Osteocyte (in vitro differentiated cells): Measurements from ENCODE around the gene ERFL. TPM values are rescaled to one million over a fixed set of nuclear protein-coding genes. Genes with fewer than 3 reads are reported as not detected.
"Not testable (repeated sequence)": the region's sequence is repeated elsewhere in the genome, so short reads cannot be mapped to it uniquely, and the experiment has no call there.

ENCODE experiments used
- DNase-seq: peaks from one replicate; pipeline ENCODE4 v3.0.0; 2021; ENCODE audit warnings: mixed read lengths; ENCODE audit not compliant: unreplicated experiment; ENCODE audit errors: extremely low spot score
- H3K27ac Mint-ChIP-seq: one replicate; pipeline ENCODE4 v1.8.0; 2021; ENCODE audit warnings: mild to moderate bottlenecking, mixed read lengths; ENCODE audit not compliant: unreplicated experiment
- H3K27me3 Mint-ChIP-seq: one replicate; pipeline ENCODE4 v1.8.0; 2021; ENCODE audit warnings: mixed read lengths; ENCODE audit not compliant: unreplicated experiment
- H3K36me3 Mint-ChIP-seq: one replicate; pipeline ENCODE4 v1.8.0; 2021; ENCODE audit warnings: mixed read lengths; ENCODE audit not compliant: unreplicated experiment
- H3K4me1 Mint-ChIP-seq: one replicate; pipeline ENCODE4 v1.8.0; 2021; ENCODE audit warnings: mixed read lengths; ENCODE audit not compliant: unreplicated experiment
- H3K4me3 Mint-ChIP-seq: one replicate; pipeline ENCODE4 v1.8.0; 2021; ENCODE audit warnings: mild to moderate bottlenecking, moderate library complexity, mixed read lengths; ENCODE audit not compliant: unreplicated experiment
- H3K9me3 Mint-ChIP-seq: one replicate; pipeline ENCODE4 v1.8.0; 2021; ENCODE audit warnings: mixed read lengths; ENCODE audit not compliant: unreplicated experiment
- total RNA-seq: library from RNA; stranded (reverse); gene quantifications from 2 replicates; pipeline ENCODE4 v1.2.1, GENCODE V29; 2021
- TF ChIP-seq, protein P1 (sequence below): fragments of 200-600 bp; sonication (generic); IDR thresholded peaks from 2 replicates; pipeline ENCODE4 v1.5.0; 2021; ENCODE audit warnings: antibody characterized with exemption, mild to moderate bottlenecking, moderate library complexity

ERFL gene
- total RNA-seq, 1 donor from 2014 or later, result 0.38 TPM

DNA sequence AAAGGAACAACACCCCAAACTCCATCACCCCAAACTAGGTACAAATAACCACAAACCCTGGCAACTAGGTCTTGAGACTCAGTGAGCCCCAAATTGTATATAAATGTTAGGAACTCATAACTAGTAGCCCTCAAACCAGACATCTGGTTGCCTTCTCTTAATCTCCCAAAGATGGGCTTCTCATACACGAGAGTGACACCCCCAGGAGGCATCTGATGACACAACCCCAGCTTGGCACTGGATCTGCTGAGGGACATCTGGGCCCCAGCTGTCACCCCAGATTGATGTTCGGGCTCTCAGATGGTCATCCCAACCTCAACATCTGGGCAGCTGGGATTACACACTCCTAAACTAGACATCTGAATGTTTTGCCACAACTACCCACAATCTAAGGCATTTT lies 16.1 kb upstream of the ERFL start:
- TF ChIP-seq, protein P1, sequence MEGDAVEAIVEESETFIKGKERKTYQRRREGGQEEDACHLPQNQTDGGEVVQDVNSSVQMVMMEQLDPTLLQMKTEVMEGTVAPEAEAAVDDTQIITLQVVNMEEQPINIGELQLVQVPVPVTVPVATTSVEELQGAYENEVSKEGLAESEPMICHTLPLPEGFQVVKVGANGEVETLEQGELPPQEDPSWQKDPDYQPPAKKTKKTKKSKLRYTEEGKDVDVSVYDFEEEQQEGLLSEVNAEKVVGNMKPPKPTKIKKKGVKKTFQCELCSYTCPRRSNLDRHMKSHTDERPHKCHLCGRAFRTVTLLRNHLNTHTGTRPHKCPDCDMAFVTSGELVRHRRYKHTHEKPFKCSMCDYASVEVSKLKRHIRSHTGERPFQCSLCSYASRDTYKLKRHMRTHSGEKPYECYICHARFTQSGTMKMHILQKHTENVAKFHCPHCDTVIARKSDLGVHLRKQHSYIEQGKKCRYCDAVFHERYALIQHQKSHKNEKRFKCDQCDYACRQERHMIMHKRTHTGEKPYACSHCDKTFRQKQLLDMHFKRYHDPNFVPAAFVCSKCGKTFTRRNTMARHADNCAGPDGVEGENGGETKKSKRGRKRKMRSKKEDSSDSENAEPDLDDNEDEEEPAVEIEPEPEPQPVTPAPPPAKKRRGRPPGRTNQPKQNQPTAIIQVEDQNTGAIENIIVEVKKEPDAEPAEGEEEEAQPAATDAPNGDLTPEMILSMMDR, result no peak
- no peaks in the 10 kb centered on the region for H3K27me3 Mint-ChIP-seq
- no peaks in the 10 kb centered on the region for H3K9me3 Mint-ChIP-seq

DNA sequence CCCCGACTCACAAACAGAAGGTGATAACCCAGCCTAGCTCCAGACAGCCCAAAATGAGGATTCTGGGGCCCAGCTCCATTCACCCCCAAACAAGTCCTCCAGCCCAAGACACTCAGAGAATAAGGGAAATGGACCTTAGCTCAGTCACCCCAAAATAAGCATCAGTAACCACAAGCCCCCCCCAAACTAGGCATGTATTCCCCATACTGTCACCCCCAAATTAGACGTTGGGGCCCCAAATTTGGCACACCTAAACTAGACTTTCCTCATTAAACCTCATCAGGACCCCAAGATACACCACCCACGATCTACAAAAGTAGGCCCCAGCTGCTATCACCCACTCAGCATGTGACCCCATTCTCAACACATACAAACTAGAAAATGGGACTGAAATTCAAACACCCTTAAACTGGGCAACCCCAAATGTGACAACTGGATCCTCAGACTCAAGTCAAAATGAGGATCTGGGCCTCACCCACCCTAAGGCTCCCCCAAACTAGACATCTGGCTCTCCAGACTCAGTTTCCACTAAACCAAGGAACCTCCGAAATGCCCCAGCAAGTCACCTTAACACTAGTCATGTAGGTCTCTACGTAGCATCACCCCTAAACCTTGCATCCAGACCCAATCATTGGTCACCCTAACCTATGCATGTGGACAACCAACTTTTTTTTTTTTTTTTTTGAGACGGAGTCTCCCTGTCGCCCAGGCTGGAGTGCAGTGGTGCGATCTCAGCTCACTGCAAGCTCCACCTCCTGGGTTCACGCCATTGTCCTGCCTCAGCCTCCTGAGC lies 13.4 kb upstream of the ERFL start:
- H3K4me3 Mint-ChIP-seq, result peak overlapping the region; percentile 69
- no peak overlapping the region for H3K27ac Mint-ChIP-seq
- TF ChIP-seq, protein P1, result no peak
- no peaks in the 10 kb centered on the region for H3K9me3 Mint-ChIP-seq
- no peaks in the 10 kb centered on the region for H3K4me1 Mint-ChIP-seq
- peaks cover 2% of the 10 kb centered on the region for H3K27me3 Mint-ChIP-seq
- no peaks in the 10 kb centered on the region for H3K36me3 Mint-ChIP-seq
- DNase-seq, result no peak

More for the DNA sequence above, 16.1 kb upstream of the ERFL start:
- no peak overlapping the region for H3K4me3 Mint-ChIP-seq
- H3K27ac Mint-ChIP-seq, result no peak overlapping the region
- no peaks in the 10 kb centered on the region for H3K36me3 Mint-ChIP-seq
- DNase-seq, result no peak
- H3K4me1 Mint-ChIP-seq, result no peaks in the 10 kb centered on the region

DNA sequence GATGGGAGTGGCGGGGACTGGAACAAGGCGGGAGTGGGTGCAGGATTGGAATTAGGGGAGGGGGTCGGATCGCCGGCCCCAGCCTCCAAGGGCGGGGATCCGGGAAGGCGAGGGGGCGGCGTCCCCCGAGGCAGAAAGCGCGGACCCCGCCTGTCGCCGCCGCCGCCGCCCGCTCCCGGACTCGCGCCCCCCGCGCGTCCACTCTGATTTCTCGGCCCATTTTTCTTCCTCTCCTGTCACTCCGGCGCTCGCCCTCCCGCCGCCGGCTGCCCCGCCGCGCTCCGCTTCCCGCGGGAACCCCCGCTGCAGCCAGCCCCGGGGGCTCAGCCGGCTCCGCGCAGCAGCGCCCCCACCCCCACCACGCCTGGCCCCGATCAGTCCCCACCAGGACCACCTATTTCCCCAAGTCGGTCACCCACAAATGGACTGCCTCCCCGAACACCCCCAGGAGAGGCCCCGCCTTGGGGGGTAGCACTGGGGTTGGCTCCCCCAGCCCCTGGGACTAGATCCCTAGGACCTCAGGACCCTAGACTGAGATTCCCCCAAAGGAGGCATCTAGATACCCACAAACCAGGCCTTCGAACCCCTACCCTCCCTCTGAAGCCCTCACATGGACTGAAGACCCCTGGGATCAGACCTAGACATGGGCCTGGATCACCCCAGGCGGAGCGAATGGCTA lies 12.6 kb upstream of the ERFL start:
- Mint-ChIP-seq H3K27me3 (peaks cover 6% of the 10 kb centered on the region), H3K9me3 (no peaks in the 10 kb centered on the region), H3K27ac (peak overlapping the region; percentile 69), H3K36me3 (no peaks in the 10 kb centered on the region), H3K4me1 (no peaks in the 10 kb centered on the region), H3K4me3 (peak overlapping the region; percentile 87)
- no peak for DNase-seq
- TF ChIP-seq, protein P1, result no peak

DNA sequence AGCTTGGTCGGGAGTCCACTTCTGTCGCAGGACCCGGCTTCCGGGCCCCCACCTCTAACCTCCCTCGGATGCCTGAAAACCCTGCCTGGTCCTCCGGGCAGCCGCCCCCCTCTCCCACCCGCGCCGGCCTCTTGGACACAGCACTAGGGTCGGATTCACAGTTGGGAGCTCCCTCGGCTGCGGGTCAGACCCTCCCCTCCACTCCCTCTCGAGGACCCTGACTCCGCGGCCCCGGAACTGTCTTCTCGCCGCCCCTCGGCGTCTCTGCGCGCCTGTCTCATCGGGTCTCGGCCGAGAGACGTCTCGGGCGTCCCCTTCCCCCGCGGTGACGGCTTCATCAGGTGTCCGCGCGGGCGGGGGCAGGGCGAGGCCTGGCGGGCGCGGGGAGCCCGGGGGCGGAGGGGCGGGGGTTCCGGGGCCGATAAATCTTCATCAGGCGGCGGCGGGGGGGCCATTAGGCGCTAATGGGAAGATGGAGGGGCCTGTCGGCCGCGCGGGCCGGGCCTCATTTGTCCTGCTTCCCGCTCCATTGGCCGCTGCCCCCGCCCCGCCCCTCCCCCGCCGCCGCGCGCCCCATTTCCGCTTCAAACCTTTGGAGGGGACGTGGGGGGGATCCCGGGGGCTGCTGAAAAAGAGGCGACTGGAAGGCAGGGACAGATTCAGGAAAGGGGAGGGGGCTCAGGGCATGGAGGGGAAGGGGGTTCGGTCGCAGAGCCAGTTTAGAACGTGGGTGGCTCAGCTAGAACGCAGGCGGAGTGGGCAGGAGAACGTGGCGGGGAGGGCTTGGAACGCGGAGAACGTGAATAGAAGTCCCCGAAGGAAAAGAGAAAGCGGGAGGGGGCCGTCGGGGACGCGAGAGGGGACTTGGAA lies 11.8 kb upstream of the ERFL start:
- DNase-seq, result no peak
- Mint-ChIP-seq H3K27ac (peak overlapping the region; percentile 69), H3K4me3 (peak overlapping the region; percentile 87), H3K27me3 (peaks cover 11% of the 10 kb centered on the region), H3K36me3 (no peaks in the 10 kb centered on the region), H3K9me3 (no peaks in the 10 kb centered on the region), H3K4me1 (no peaks in the 10 kb centered on the region)
- TF ChIP-seq, protein P1, result no peak

DNA sequence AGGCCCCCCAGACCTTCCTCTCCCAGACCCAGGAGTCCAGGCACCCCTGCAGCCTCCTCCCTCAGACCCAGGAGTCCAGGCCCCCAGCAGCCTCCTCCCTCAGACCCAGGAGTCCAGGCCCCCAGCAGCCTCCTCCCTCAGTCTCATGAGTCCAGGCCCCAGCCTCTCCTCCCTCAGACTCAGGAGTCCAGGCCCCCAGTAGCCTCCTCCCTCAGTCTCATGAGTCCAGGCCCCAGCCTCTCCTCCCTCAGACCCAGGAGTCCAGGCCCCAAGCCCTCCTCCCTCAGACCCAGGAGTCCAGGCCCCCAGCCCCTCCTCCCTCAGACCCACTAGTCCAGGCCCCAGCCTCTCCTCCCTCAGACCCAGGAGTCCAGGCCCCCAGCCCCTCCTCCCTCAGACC lies 11.0 kb upstream of the ERFL start:
- not testable (repeated sequence) for DNase-seq, H3K9me3 Mint-ChIP-seq, H3K27ac Mint-ChIP-seq, H3K4me1 Mint-ChIP-seq, H3K36me3 Mint-ChIP-seq
- Mint-ChIP-seq H3K27me3 (peaks cover 17% of the 10 kb centered on the region), H3K4me3 (peak overlapping the region; percentile 87)
